Measurements from ENCODE around the gene CNPY1.

Gene CNPY1

GRCh38 chr7:155541986-155542675 is 4.2 kb downstream of the CNPY1 start:
- Histone ChIP-seq H3K4me3 (ENCODE audit: low read depth, low read length, poor library complexity, severe bottlenecking) (no peak overlapping the region), H3K27ac (ENCODE audit: low read depth, low read length, poor library complexity, severe bottlenecking) (no peak overlapping the region), H3K4me1 (ENCODE audit: insufficient read depth, low read length, severe bottlenecking) (no peaks in the 10 kb centered on the region), H3F3A (ENCODE audit: insufficient read depth, low read length) (no peaks in the 10 kb centered on the region), H3K36me3 (ENCODE audit: insufficient read depth, low read length) (no peaks in the 10 kb centered on the region), H3K27me3 (ENCODE audit: insufficient read depth, low read length) (peaks cover 23% of the 10 kb centered on the region), H2AFZ (ENCODE audit: low read length) (no peak overlapping the region), H3K9ac (ENCODE audit: low read length) (no peak overlapping the region), H3K9me2 (ENCODE audit: low read depth, low read length) (no peaks in the 10 kb centered on the region), H3K9me3 (ENCODE audit: low read length) (no peaks in the 10 kb centered on the region), H4K20me1 (ENCODE audit: insufficient read depth, low read length) (no peaks in the 10 kb centered on the region), H3K4me2 (ENCODE audit: low read length) (no peak overlapping the region), H3K79me2 (ENCODE audit: insufficient read depth, low read length) (no peaks in the 10 kb centered on the region)
- TF ChIP-seq EZH2 (IDR thresholded peaks at IDR 0.05; ENCODE audit: borderline replicate concordance, low read length), result no peak
- TF ChIP-seq CTCF (IDR thresholded peaks at IDR 0.05; ENCODE audit: low read length), result no peak

DNA sequence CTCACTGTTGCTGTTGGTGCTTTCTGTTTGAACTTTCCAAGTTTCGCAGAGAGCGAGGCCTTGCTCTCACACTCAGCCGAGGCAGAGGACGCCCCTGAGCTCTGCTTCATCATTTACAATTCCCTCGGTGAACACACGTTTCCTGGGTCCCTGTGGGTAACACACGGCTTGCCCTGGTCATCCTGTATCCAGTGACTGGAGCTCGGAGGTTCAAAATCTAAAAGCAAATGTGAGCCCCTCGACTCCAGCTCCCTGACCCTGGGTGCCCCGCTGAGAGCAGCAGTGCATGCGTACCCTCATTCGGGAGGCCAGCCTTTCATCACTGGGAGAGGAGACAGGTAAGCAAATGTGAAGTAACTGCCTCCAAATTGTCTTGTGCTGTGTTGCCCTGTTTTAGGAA is 5.8 kb downstream of the CNPY1 start:
- Histone ChIP-seq H3F3A (ENCODE audit: insufficient read depth, low read length) (no peaks in the 10 kb centered on the region), H3K9me3 (ENCODE audit: low read length) (no peaks in the 10 kb centered on the region), H3K9ac (ENCODE audit: low read length) (no peak overlapping the region), H3K79me2 (ENCODE audit: insufficient read depth, low read length) (no peaks in the 10 kb centered on the region), H3K9me2 (ENCODE audit: low read depth, low read length) (no peaks in the 10 kb centered on the region), H3K36me3 (ENCODE audit: insufficient read depth, low read length) (no peaks in the 10 kb centered on the region), H2AFZ (ENCODE audit: low read length) (no peak overlapping the region), H3K4me2 (ENCODE audit: low read length) (no peak overlapping the region), H3K27me3 (ENCODE audit: insufficient read depth, low read length) (peaks cover 20% of the 10 kb centered on the region), H3K4me3 (ENCODE audit: low read depth, low read length, poor library complexity, severe bottlenecking) (no peak overlapping the region), H3K4me1 (ENCODE audit: insufficient read depth, low read length, severe bottlenecking) (no peaks in the 10 kb centered on the region), H4K20me1 (ENCODE audit: insufficient read depth, low read length) (no peaks in the 10 kb centered on the region), H3K27ac (ENCODE audit: low read depth, low read length, poor library complexity, severe bottlenecking) (no peak overlapping the region)
- TF ChIP-seq CTCF (IDR thresholded peaks at IDR 0.05; ENCODE audit: low read length), result no peak
- TF ChIP-seq EZH2 (IDR thresholded peaks at IDR 0.05; ENCODE audit: borderline replicate concordance, low read length), result no peak

GRCh38 chr7:155538293-155538692 is 8.1 kb downstream of the CNPY1 start:
- no peaks in the 10 kb centered on the region for H3K36me3 ChIP-seq (ENCODE audit: insufficient read depth, low read length)
- no peaks in the 10 kb centered on the region for H3K4me1 ChIP-seq (ENCODE audit: insufficient read depth, low read length, severe bottlenecking)
- H3K27me3 ChIP-seq (ENCODE audit: insufficient read depth, low read length), result peaks cover 21% of the 10 kb centered on the region
- no peaks in the 10 kb centered on the region for H4K20me1 ChIP-seq (ENCODE audit: insufficient read depth, low read length)
- no peaks in the 10 kb centered on the region for H3K79me2 ChIP-seq (ENCODE audit: insufficient read depth, low read length)
- H3F3A ChIP-seq (ENCODE audit: insufficient read depth, low read length), result no peaks in the 10 kb centered on the region
- H3K27ac ChIP-seq (ENCODE audit: low read depth, low read length, poor library complexity, severe bottlenecking), result no peak overlapping the region
- TF ChIP-seq EZH2 (IDR thresholded peaks at IDR 0.05; ENCODE audit: borderline replicate concordance, low read length) (no peak), CTCF (IDR thresholded peaks at IDR 0.05; ENCODE audit: low read length) (no peak)
- no peaks in the 10 kb centered on the region for H3K9me2 ChIP-seq (ENCODE audit: low read depth, low read length)
- H2AFZ ChIP-seq (ENCODE audit: low read length), result no peak overlapping the region
- H3K9ac ChIP-seq (ENCODE audit: low read length), result no peak overlapping the region
- H3K4me3 ChIP-seq (ENCODE audit: low read depth, low read length, poor library complexity, severe bottlenecking), result no peak overlapping the region
- H3K4me2 ChIP-seq (ENCODE audit: low read length), result no peak overlapping the region
- no peaks in the 10 kb centered on the region for H3K9me3 ChIP-seq (ENCODE audit: low read length)

All from OCI-LY1 (cell line).